Tibial nerve (tissue), 4 donors: ENCODE data around the gene ZBTB34.

Source experiments
- CTCF ChIP-seq, 5 experiments: fragments of 200-600 bp in 3 of 5; fragments of 450-650 bp in 2 of 5; sonication (generic) in 3 of 5; IDR thresholded peaks; one replicate each; pipeline ENCODE4 v1.5.1; 2016 to 2019; ENCODE audit warnings: antibody characterized with exemption in 5 of 5, mild to moderate bottlenecking in 3 of 5, moderate library complexity in 2 of 5
- EP300 ChIP-seq, 2 donors: sonication (generic); formaldehyde crosslinking; IDR thresholded peaks; one replicate each; pipeline ENCODE4 v1.6.1; 2017; ENCODE audit warnings: antibody characterized with exemption in 2 of 2, mild to moderate bottlenecking in 1 of 2
- POLR2A ChIP-seq, 2 donors: fragments of 450-650 bp; IDR thresholded peaks; one replicate each; pipeline ENCODE4 v1.6.1; 2017; ENCODE audit warnings: antibody characterized with exemption in 2 of 2, mild to moderate bottlenecking in 2 of 2, moderate library complexity in 2 of 2

GRCh38 chr9:126844085-126844484 is 16.4 kb upstream of the ZBTB34 start:
- TF ChIP-seq CTCF (IDR thresholded peaks at IDR 0.05) (no peak), EP300 (IDR thresholded peaks at IDR 0.05) (no peak), POLR2A (IDR thresholded peaks at IDR 0.05) (no peak)
